Fibroblast of lung (primary cell): ENCODE results near the gene TSPAN18. TPM values are rescaled to one million over a fixed set of nuclear protein-coding genes. Genes with fewer than 3 reads are reported as not detected.

Experiments used
- DNase-seq, 2 donors: peaks; one replicate each; pipeline versions ENCODE4 v3.0.0 to v3.0.0-alpha.2; 2010; ENCODE audit warnings: low read depth in 2 of 2
- H2AFZ ChIP-seq: 2 replicates; pipeline ENCODE4 v1.5.1; 2012; ENCODE audit warnings: low read length, control low read depth, inconsistent platforms
- H3K27ac ChIP-seq: 2 replicates; pipeline ENCODE4 v1.5.1; 2011; ENCODE audit warnings: low read length, control low read depth; ENCODE audit not compliant: insufficient read depth
- H3K27me3 ChIP-seq: 2 replicates; pipeline ENCODE4 v1.5.1; 2011; ENCODE audit warnings: mild to moderate bottlenecking, low read length; ENCODE audit not compliant: control insufficient read depth, insufficient read depth
- H3K36me3 ChIP-seq: 2 replicates; pipeline ENCODE4 v1.5.1; 2011; ENCODE audit warnings: low read length; ENCODE audit not compliant: control insufficient read depth, insufficient read depth
- H3K4me1 ChIP-seq: 2 replicates; pipeline ENCODE4 v1.5.1; 2011; ENCODE audit warnings: low read length; ENCODE audit not compliant: control insufficient read depth, insufficient read depth; ENCODE audit errors: extremely low read depth
- H3K4me2 ChIP-seq: 2 replicates; pipeline ENCODE4 v1.5.1; 2011; ENCODE audit warnings: low read length, control low read depth; ENCODE audit not compliant: insufficient read depth; ENCODE audit errors: extremely low read depth
- H3K4me3 ChIP-seq, 4 experiments: fragments of 200-600 bp in 1 of 4; sonication (generic) in 1 of 4; replicated peaks in 1 of 4; 2 replicates each; pipeline ENCODE4 v1.5.1; 2011 to 2016; ENCODE audit warnings: low read length in 4 of 4, low read depth in 3 of 4, mild to moderate bottlenecking in 3 of 4, control low read depth in 2 of 4, inconsistent platforms in 1 of 4, mixed read lengths in 1 of 4; ENCODE audit not compliant: insufficient read depth in 1 of 4; ENCODE audit errors: control extremely low read depth in 1 of 4
- H3K79me2 ChIP-seq: 2 replicates; pipeline ENCODE4 v1.5.1; 2012; ENCODE audit warnings: mild to moderate bottlenecking, low read length, inconsistent platforms; ENCODE audit not compliant: control insufficient read depth, insufficient read depth
- H3K9ac ChIP-seq: 2 replicates; pipeline ENCODE4 v1.5.1; 2011; ENCODE audit warnings: mild to moderate bottlenecking, low read length, control low read depth; ENCODE audit not compliant: insufficient read depth
- H3K9me3 ChIP-seq: 2 replicates; pipeline ENCODE4 v1.5.1; 2012; ENCODE audit warnings: low read depth, low read length; ENCODE audit not compliant: control insufficient read depth, insufficient read depth
- H4K20me1 ChIP-seq: 2 replicates; pipeline ENCODE4 v1.5.1; 2011; ENCODE audit warnings: low read length; ENCODE audit not compliant: control insufficient read depth, insufficient read depth; ENCODE audit errors: extremely low read depth
- EZH2 ChIP-seq: IDR thresholded peaks from 2 replicates; pipeline ENCODE4 v1.5.1; 2012; ENCODE audit warnings: low read length, control low read depth, mild to moderate bottlenecking; ENCODE audit errors: missing control alignments
- polyA plus RNA-seq, 2 donors: library from polyadenylated mRNA; depleted of rRNA in 1 of 2; stranded (reverse) in 1 of 2; unstranded in 1 of 2; fragments of >200 nt; gene quantifications; 2 replicates each; pipeline ENCODE4 v1.2.1, GENCODE V29; 2011 to 2012; ENCODE audit warnings: missing spikeins in 1 of 2
- total RNA-seq: library from RNA; depleted of rRNA; stranded (reverse); fragments of >200 nt; gene quantifications from 2 replicates; pipeline ENCODE4 v1.2.1, GENCODE V29; 2014
- TF ChIP-seq, protein P1 (sequence below), 2 donors: IDR thresholded peaks in 1 of 2; conservative IDR thresholded peaks in 1 of 2; 1 replicate in 1 of 2; 2 replicates in 1 of 2; pipeline ENCODE4 v1.5.1; 2011 to 2012; ENCODE audit warnings: low read length in 2 of 2, control low read depth in 1 of 2, inconsistent platforms in 1 of 2, low read depth in 1 of 2, mild to moderate bottlenecking in 1 of 2

The TSPAN18 gene
- total and polyA plus RNA-seq, 2 donors (not counting 1 experiment from before 2014, with no cell fraction given): 0.15 TPM; not detected in 1

DNA sequence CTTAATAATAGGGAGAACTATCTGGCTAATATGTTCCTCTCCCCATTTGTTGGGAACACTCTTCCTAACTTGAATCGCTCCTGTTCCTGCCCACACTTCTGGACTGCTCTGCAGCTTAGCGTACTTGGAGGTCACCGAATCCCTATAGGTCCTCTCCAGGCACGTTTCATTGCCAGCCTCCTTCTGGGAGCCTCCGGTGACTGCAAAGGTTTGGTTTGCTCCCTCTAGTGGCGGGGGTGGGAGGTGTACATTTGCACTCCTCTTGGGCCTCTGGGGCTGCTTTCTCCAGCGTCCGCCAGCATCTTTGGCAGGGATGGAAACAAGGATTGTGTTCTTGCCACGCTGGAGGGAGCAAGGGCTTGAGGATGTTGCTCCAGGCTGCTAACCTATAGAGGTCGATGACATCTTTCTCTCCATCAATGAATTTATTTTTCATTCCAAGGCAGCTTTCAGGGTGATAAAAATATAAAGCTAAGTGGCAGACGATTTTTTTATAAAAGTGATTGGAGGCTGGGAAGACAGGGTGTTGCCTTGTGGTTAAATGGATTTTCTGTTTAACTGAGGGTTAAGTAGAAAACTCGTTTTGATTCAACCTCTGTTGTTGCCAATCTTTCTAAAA, 48.7 kb downstream of the TSPAN18 start:
- Histone ChIP-seq H3K9ac (no peak overlapping the region), H3K4me1 (no peaks in the 10 kb centered on the region), H3K79me2 (no peaks in the 10 kb centered on the region), H3K27me3 (peaks cover 14% of the 10 kb centered on the region), H3K27ac (no peak overlapping the region), H3K36me3 (no peaks in the 10 kb centered on the region), H3K9me3 (no peaks in the 10 kb centered on the region), H2AFZ (no peak overlapping the region), H3K4me2 (no peak overlapping the region), H4K20me1 (no peaks in the 10 kb centered on the region), H3K4me3 (no peak overlapping the region)
- no peak for TF ChIP-seq EZH2
- TF ChIP-seq, protein P1, sequence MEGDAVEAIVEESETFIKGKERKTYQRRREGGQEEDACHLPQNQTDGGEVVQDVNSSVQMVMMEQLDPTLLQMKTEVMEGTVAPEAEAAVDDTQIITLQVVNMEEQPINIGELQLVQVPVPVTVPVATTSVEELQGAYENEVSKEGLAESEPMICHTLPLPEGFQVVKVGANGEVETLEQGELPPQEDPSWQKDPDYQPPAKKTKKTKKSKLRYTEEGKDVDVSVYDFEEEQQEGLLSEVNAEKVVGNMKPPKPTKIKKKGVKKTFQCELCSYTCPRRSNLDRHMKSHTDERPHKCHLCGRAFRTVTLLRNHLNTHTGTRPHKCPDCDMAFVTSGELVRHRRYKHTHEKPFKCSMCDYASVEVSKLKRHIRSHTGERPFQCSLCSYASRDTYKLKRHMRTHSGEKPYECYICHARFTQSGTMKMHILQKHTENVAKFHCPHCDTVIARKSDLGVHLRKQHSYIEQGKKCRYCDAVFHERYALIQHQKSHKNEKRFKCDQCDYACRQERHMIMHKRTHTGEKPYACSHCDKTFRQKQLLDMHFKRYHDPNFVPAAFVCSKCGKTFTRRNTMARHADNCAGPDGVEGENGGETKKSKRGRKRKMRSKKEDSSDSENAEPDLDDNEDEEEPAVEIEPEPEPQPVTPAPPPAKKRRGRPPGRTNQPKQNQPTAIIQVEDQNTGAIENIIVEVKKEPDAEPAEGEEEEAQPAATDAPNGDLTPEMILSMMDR (conservative IDR thresholded peaks at IDR 0.05 in 1 of 2, IDR thresholded peaks at IDR 0.05 in 1 of 2; ENCODE audit: low read depth in 1 of 2, low read length in 2 of 2): peak; percentile 61 to 65
- peak; percentile 25 to 26 for DNase-seq

DNA sequence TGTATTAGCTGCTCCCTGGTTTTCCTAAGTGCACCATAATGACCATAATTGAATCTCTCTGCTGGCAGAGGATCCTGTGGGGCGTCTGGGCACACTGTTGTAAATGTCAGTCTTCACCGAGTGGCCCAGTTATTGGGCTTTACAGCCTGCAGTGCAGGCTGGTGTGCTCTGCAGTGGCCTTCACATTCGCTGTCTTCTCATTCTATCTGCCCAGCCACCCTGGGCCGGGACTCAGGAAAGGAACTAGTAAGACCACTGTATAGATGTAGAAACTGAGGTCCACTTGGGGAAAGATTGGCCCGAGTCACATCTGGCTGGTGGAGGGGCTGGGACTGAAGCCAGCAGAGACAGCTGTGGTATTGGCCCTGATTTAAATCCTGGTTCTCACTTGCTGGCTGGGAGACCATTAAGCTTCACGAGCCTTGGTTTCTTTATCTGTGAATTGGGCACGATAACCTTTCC, 49.3 kb downstream of the TSPAN18 start:
- DNase-seq: no peak
- TF ChIP-seq EZH2: no peak
- TF ChIP-seq, protein P1 (conservative IDR thresholded peaks at IDR 0.05 in 1 of 2, IDR thresholded peaks at IDR 0.05 in 1 of 2; ENCODE audit: low read depth in 1 of 2, low read length in 2 of 2): no peak
- Histone ChIP-seq H3K9ac (no peak overlapping the region), H3K79me2 (no peaks in the 10 kb centered on the region), H3K27me3 (peaks cover 16% of the 10 kb centered on the region), H3K36me3 (no peaks in the 10 kb centered on the region), H3K4me2 (no peak overlapping the region), H3K4me3 (no peak overlapping the region), H3K27ac (no peak overlapping the region), H4K20me1 (no peaks in the 10 kb centered on the region), H3K4me1 (no peaks in the 10 kb centered on the region), H3K9me3 (no peaks in the 10 kb centered on the region), H2AFZ (no peak overlapping the region)

DNA sequence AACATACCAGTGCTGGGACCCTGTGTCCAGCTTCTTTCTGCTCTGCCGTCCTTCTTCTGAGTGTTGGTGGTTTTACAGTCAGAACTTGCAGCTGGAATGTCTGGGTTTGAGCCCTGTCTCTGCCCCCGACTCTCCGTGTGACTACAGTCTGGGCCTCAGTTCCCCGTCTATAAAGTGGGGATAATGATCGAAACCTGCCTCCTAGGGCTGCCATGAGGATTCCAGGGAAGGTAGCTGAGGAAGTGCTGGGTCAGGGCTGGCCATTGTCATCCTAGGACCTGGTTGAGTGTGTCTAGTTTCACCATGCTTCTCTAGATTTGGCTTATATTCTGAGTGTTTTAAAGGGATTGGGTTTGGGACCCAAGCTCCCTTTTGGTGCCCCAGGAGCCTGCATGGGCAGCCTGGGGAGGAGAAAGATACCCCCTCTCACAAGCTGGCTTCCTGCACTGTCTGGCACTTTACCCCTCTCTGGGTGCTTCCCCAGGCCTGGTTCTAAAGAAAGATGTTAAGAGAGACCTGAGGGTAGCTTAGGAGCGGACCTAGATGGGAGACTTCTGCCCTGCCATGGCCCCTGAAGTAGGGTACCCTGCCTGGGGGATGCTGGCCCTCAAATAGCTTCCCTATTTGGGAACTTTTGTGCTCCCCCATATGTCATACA, 49.9 kb downstream of the TSPAN18 start:
- Histone ChIP-seq H3K9me3 (no peaks in the 10 kb centered on the region), H3K9ac (no peak overlapping the region), H3K4me3 (no peak overlapping the region), H3K79me2 (no peaks in the 10 kb centered on the region), H2AFZ (no peak overlapping the region), H3K36me3 (no peaks in the 10 kb centered on the region), H4K20me1 (no peaks in the 10 kb centered on the region), H3K27me3 (peaks cover 19% of the 10 kb centered on the region), H3K27ac (no peak overlapping the region), H3K4me2 (no peak overlapping the region), H3K4me1 (no peaks in the 10 kb centered on the region)
- DNase-seq: no peak
- TF ChIP-seq, protein P1 (conservative IDR thresholded peaks at IDR 0.05 in 1 of 2, IDR thresholded peaks at IDR 0.05 in 1 of 2; ENCODE audit: low read depth in 1 of 2, low read length in 2 of 2): no peak
- TF ChIP-seq EZH2: no peak
